ENCODE data around the gene PRKAG2. TPM values are rescaled to one million over a fixed set of nuclear protein-coding genes. Genes with fewer than 3 reads are reported as not detected.

The PRKAG2 gene
- total and polyA plus RNA-seq, 4 donors: 17.5 to 33.3 (median 23.9) TPM

DNA sequence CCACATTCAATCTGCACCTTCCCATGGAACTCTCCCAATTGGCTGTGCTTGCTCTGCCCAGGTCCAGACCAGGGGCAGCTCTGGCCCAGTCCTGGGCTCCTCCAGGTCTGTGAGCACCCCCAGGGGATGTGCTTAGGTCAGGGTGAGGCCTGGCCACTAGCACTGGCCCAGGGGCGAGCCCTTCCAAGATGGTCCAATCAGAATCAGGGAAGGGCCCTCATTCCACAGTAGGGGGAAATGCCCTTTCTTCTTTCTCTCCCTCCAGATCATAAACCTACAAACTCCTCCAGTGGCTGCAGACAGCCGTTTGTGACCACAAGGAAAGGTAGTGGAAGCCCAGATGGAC lies 157.0 kb downstream of the PRKAG2 start:
- ATAC-seq (ENCODE audit: insufficient read depth, low FRiP score): no peak
- no peaks in the 10 kb centered on the region for H3K27me3 ChIP-seq (ENCODE audit: control insufficient read depth in 3 of 3, insufficient read depth in 3 of 3, low read length in 2 of 3)
- peaks cover 0 to 13% (median 3%) of the 10 kb centered on the region in 5 donors for H3K4me1 ChIP-seq (ENCODE audit: control insufficient read depth in 5 of 5, insufficient read depth in 5 of 5, low read length in 5 of 5)
- H3K36me3 ChIP-seq (ENCODE audit: control insufficient read depth in 4 of 4, insufficient read depth in 4 of 4, low read length in 4 of 4): no peaks in the 10 kb centered on the region
- TF ChIP-seq, protein P1, sequence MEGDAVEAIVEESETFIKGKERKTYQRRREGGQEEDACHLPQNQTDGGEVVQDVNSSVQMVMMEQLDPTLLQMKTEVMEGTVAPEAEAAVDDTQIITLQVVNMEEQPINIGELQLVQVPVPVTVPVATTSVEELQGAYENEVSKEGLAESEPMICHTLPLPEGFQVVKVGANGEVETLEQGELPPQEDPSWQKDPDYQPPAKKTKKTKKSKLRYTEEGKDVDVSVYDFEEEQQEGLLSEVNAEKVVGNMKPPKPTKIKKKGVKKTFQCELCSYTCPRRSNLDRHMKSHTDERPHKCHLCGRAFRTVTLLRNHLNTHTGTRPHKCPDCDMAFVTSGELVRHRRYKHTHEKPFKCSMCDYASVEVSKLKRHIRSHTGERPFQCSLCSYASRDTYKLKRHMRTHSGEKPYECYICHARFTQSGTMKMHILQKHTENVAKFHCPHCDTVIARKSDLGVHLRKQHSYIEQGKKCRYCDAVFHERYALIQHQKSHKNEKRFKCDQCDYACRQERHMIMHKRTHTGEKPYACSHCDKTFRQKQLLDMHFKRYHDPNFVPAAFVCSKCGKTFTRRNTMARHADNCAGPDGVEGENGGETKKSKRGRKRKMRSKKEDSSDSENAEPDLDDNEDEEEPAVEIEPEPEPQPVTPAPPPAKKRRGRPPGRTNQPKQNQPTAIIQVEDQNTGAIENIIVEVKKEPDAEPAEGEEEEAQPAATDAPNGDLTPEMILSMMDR (IDR thresholded peaks at IDR 0.05; ENCODE audit: control extremely low read depth, extremely low read depth): no peak
- 83 to 96% methylated on average over 2 of the region's 2 CpGs for WGBS, 2 donors
- DNase-seq: no peak
- peak overlapping the region in 1 of 2 donors; percentile 73 for H3K27ac ChIP-seq (ENCODE audit: low read depth in 1 of 2, low read length in 1 of 2)
- no peaks in the 10 kb centered on the region for H3K9me3 ChIP-seq (ENCODE audit: control insufficient read depth in 4 of 4, insufficient read depth in 3 of 4, low read length in 3 of 4)
- no peak overlapping the region for H3K9ac ChIP-seq (ENCODE audit: insufficient read depth in 1 of 2, low read length in 2 of 2)
- no peak overlapping the region for H3K4me3 ChIP-seq

DNA sequence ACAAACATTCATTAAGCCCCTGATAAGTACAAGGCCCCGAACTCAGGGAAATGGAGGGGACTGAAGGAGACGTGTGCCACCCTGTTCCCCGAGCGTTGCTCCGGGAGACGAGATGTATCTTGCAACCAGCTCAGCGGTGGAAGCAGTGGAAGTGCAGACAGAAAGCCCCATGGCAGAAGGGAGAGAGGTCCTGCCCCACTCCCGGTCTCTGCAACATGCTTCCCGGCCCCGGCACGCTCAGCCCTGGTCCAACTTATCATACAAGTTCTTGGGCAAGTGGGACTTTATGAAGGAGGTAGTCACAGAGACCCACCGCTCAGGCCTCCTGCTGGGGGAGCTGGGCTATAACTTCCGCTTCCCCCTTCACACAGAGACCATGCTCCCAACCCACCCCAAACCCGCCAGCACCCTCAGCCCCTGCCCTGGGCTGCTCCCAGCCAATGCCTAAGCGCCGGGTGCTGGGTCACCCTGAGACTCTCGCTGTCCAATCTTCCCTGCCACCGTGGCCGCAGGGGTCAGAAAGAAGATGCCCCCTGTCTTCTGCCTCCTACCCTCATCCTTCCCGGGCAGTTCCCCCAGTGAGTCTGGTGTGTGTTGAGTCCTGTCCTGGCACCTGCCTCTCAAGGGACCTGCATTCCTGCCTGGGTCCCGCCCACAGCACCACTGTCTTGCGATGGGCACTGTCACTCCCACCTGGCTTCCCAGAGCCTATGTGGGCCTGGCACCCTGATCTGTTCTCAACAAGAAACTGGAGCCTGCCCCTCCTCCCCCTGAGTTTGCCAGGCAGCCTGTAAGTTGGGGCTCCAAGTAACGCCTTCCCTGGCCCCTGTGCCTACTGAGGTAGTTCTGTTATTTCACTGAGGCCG lies 157.7 kb downstream of the PRKAG2 start:
- Histone ChIP-seq H3K9me3 (ENCODE audit: control insufficient read depth in 4 of 4, insufficient read depth in 3 of 4, low read length in 3 of 4) (no peaks in the 10 kb centered on the region), H3K36me3 (ENCODE audit: control insufficient read depth in 4 of 4, insufficient read depth in 4 of 4, low read length in 4 of 4) (no peaks in the 10 kb centered on the region), H3K4me1 (ENCODE audit: control insufficient read depth in 5 of 5, insufficient read depth in 5 of 5, low read length in 5 of 5) (peaks cover 0 to 13% (median 3%) of the 10 kb centered on the region in 5 donors), H3K27ac (ENCODE audit: low read depth in 1 of 2, low read length in 1 of 2) (peak overlapping the region in 1 of 2 donors; percentile 73), H3K9ac (ENCODE audit: insufficient read depth in 1 of 2, low read length in 2 of 2) (no peak overlapping the region), H3K4me3 (no peak overlapping the region), H3K27me3 (ENCODE audit: control insufficient read depth in 3 of 3, insufficient read depth in 3 of 3, low read length in 2 of 3) (no peaks in the 10 kb centered on the region)
- DNase-seq: no peak
- TF ChIP-seq, protein P1 (IDR thresholded peaks at IDR 0.05; ENCODE audit: control extremely low read depth, extremely low read depth): no peak
- WGBS, 2 donors: 92 to 94% methylated on average over 24 of the region's 24 CpGs
- ATAC-seq (ENCODE audit: insufficient read depth, low FRiP score): no peak

DNA sequence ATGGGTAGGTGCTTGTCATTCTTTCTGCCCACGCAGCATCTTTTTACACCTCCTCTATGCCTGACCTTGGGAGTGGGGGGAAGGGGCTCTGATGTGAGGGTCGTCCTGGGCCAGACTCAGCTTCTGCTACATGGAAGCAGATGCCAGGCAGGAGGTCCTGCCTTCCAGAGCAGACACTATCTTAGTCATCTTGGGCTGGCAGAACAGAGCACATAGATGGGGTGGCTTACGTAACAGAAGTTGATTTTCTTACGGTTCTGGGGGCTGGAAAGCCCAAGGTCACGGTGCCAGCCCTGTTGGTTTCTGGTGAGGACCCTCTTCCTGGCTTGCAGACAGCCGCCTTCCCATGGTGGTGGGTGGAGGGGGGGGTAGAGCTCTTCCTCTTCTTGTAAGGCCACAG lies 159.0 kb downstream of the PRKAG2 start:
- Histone ChIP-seq H3K27ac (ENCODE audit: low read depth in 1 of 2, low read length in 1 of 2) (peak overlapping the region; percentile 28 to 46), H3K27me3 (ENCODE audit: control insufficient read depth in 3 of 3, insufficient read depth in 3 of 3, low read length in 2 of 3) (no peaks in the 10 kb centered on the region), H3K4me1 (ENCODE audit: control insufficient read depth in 5 of 5, insufficient read depth in 5 of 5, low read length in 5 of 5) (peaks cover 0 to 13% (median 3%) of the 10 kb centered on the region in 5 donors), H3K4me3 (no peak overlapping the region), H3K9ac (ENCODE audit: insufficient read depth in 1 of 2, low read length in 2 of 2) (no peak overlapping the region), H3K36me3 (ENCODE audit: control insufficient read depth in 4 of 4, insufficient read depth in 4 of 4, low read length in 4 of 4) (no peaks in the 10 kb centered on the region), H3K9me3 (ENCODE audit: control insufficient read depth in 4 of 4, insufficient read depth in 3 of 4, low read length in 3 of 4) (no peaks in the 10 kb centered on the region)
- TF ChIP-seq, protein P1 (IDR thresholded peaks at IDR 0.05; ENCODE audit: control extremely low read depth, extremely low read depth): no peak
- ATAC-seq (ENCODE audit: insufficient read depth, low FRiP score) (no peak), DNase-seq (no peak)
- WGBS, 2 donors: 68 to 86% methylated on average over 5 to 6 of the region's 6 CpGs
